Measurements from ENCODE around the gene CERK. TPM values are rescaled to one million over a fixed set of nuclear protein-coding genes. Genes with fewer than 3 reads are reported as not detected.
A peak's percentile ranks its signal among the peaks of the same experiment; 100 is the strongest.
"Not testable (repeated sequence)": the region's sequence is repeated elsewhere in the genome, so short reads cannot be mapped to it uniquely, and the experiment has no call there.

The CERK gene
- total RNA-seq, 4 donors from 2014 or later: 20.3 to 42.0 (median 24.7) TPM

- Histone ChIP-seq H3K36me3 (peaks cover 0 to 3% (median 0%) of the 10 kb centered on the region in 3 donors), H3K27ac (no peak overlapping the region), H3K9me3 (no peaks in the 10 kb centered on the region), H3K4me3 (no peak overlapping the region), H3K4me1 (peaks cover 0 to 48% (median 10%) of the 10 kb centered on the region in 4 donors), H3K27me3 (no peaks in the 10 kb centered on the region)
- WGBS, 2 donors: 79 to 88% methylated on average over 10 of the region's 10 CpGs
- DNase-seq (ENCODE audit: low spot score in 2 of 2): no peak
- TF ChIP-seq POLR2A (IDR thresholded peaks at IDR 0.05): no peak
- no peak for TF ChIP-seq CTCF (IDR thresholded peaks at IDR 0.05)
- TF ChIP-seq EP300 (IDR thresholded peaks at IDR 0.05): no peak
Observed at GRCh38 chr22:46646531-46647215, 91.4 kb downstream of the CERK start.

GRCh38 chr22:46642840-46643480 lies 95.1 kb downstream of the CERK start:
- not testable (repeated sequence) for H3K27ac ChIP-seq

GRCh38 chr22:46641811-46642266 lies 96.2 kb downstream of the CERK start:
- DNase-seq (ENCODE audit: low spot score in 2 of 2): no peak
- TF ChIP-seq EP300 (IDR thresholded peaks at IDR 0.05): no peak
- no peaks in the 10 kb centered on the region for H3K27me3 ChIP-seq
- no peak overlapping the region for H3K4me3 ChIP-seq
- no peaks in the 10 kb centered on the region for H3K9me3 ChIP-seq
- H3K4me1 ChIP-seq: peaks cover 0 to 53% (median 0%) of the 10 kb centered on the region in 4 donors
- H3K27ac ChIP-seq: peak overlapping the region in 2 of 4 donors; percentile 50 to 53
- H3K36me3 ChIP-seq: peaks cover 0 to 13% (median 0%) of the 10 kb centered on the region in 3 donors
- 49 to 55% methylated on average over 7 of the region's 7 CpGs for WGBS, 2 donors

More at GRCh38 chr22:46642840-46643480, 95.1 kb downstream of the CERK start:
- peaks cover 0 to 56% (median 0%) of the 10 kb centered on the region in 4 donors for H3K4me1 ChIP-seq
- not testable (repeated sequence) for H3K27me3 ChIP-seq; H3K4me3 ChIP-seq; DNase-seq (ENCODE audit: low spot score in 2 of 2); H3K9me3 ChIP-seq
- 88 to 92% methylated on average over 5 of the region's 5 CpGs for WGBS, 2 donors
- peaks cover 0 to 13% (median 0%) of the 10 kb centered on the region in 3 donors for H3K36me3 ChIP-seq

- Histone ChIP-seq H3K4me1 (peaks cover 0 to 48% (median 0%) of the 10 kb centered on the region in 4 donors), H3K27me3 (no peaks in the 10 kb centered on the region), H3K9me3 (no peaks in the 10 kb centered on the region), H3K36me3 (peaks cover 0 to 13% (median 0%) of the 10 kb centered on the region in 3 donors), H3K4me3 (no peak overlapping the region), H3K27ac (peak overlapping the region in 1 of 4 donors; percentile 31)
- TF ChIP-seq CTCF (IDR thresholded peaks at IDR 0.05): no peak
- TF ChIP-seq EP300 (IDR thresholded peaks at IDR 0.05): no peak
- TF ChIP-seq POLR2A (IDR thresholded peaks at IDR 0.05): no peak
- WGBS, 2 donors: 52 to 55% methylated on average over 23 to 24 of the region's 24 CpGs
- no peak for DNase-seq (ENCODE audit: low spot score in 2 of 2)
Observed at GRCh38 chr22:46640293-46641055, 97.6 kb downstream of the CERK start.

GRCh38 chr22:46639843-46640242 lies 98.2 kb downstream of the CERK start:
- DNase-seq (ENCODE audit: low spot score in 2 of 2): no peak
- TF ChIP-seq POLR2A (IDR thresholded peaks at IDR 0.05): no peak

GRCh38 chr22:46638601-46639431 lies 99.2 kb downstream of the CERK start:
- no peak for DNase-seq (ENCODE audit: low spot score in 2 of 2)
- peak overlapping the region in 1 of 4 donors; percentile 50 for H3K27ac ChIP-seq
- H3K4me3 ChIP-seq: no peak overlapping the region
- H3K27me3 ChIP-seq: no peaks in the 10 kb centered on the region
- WGBS, 2 donors: 51 to 58% methylated on average over 15 to 18 of the region's 18 CpGs
- peaks cover 0 to 49% (median 0%) of the 10 kb centered on the region in 4 donors for H3K4me1 ChIP-seq
- peaks cover 0 to 13% (median 0%) of the 10 kb centered on the region in 3 donors for H3K36me3 ChIP-seq
- H3K9me3 ChIP-seq: no peaks in the 10 kb centered on the region
- TF ChIP-seq EP300 (IDR thresholded peaks at IDR 0.05): no peak
- no peak for TF ChIP-seq POLR2A (IDR thresholded peaks at IDR 0.05)
- TF ChIP-seq CTCF (IDR thresholded peaks at IDR 0.05): no peak

More at GRCh38 chr22:46639843-46640242, 98.2 kb downstream of the CERK start:
- Histone ChIP-seq H3K4me3 (no peak overlapping the region), H3K4me1 (peaks cover 0 to 49% (median 0%) of the 10 kb centered on the region in 4 donors), H3K27ac (peak overlapping the region in 1 of 4 donors; percentile 31), H3K36me3 (peaks cover 0 to 13% (median 0%) of the 10 kb centered on the region in 3 donors), H3K27me3 (no peaks in the 10 kb centered on the region), H3K9me3 (no peaks in the 10 kb centered on the region)
- 86 to 91% methylated on average over 9 to 11 of the region's 11 CpGs for whole genome bisulfite sequencing, 2 donors
